Natural killer cell treated with Interleukin-12 subunit alpha and Interleukin-12 subunit beta and Interleukin-15 and Interleukin-18, amount 100 ng/mL, for 72 hours (primary cell): ENCODE measurements around the gene NMRK2. TPM values are rescaled to one million over a fixed set of nuclear protein-coding genes. Genes with fewer than 3 reads are reported as not detected.
"Not testable (repeated sequence)": the region's sequence is repeated elsewhere in the genome, so short reads cannot be mapped to it uniquely, and the experiment has no call there.

ENCODE experiments used
- ATAC-seq, 2 donors: fragments of 150-1000 bp; cut with Tn5 transposase in 1 of 2; sonication (Bioruptor Pico), chemical (Tn5 transposase) in 1 of 2; 2 replicates each; pipeline ENCODE4 v1.10.0; 2021
- DNase-seq: peaks from one replicate; pipeline ENCODE4 v3.0.0; 2022; ENCODE audit warnings: low spot score
- H3K27ac Mint-ChIP-seq, 2 donors: 1 replicate in 1 of 2; 2 replicates in 1 of 2; pipeline ENCODE4 v1.8.0; 2022; ENCODE audit warnings: mixed read lengths in 2 of 2, mild to moderate bottlenecking in 1 of 2, moderate library complexity in 1 of 2
- H3K27me3 Mint-ChIP-seq, 2 donors: 1 replicate in 1 of 2; 2 replicates in 1 of 2; pipeline ENCODE4 v1.8.0; 2022; ENCODE audit warnings: mixed read lengths in 2 of 2
- H3K36me3 Mint-ChIP-seq: one replicate; pipeline ENCODE4 v1.8.0; 2022; ENCODE audit warnings: mixed read lengths
- H3K4me1 Mint-ChIP-seq, 2 donors: 1 replicate in 1 of 2; 2 replicates in 1 of 2; pipeline ENCODE4 v1.8.0; 2022; ENCODE audit warnings: low read depth in 2 of 2, mixed read lengths in 2 of 2, mild to moderate bottlenecking in 1 of 2
- H3K4me3 Mint-ChIP-seq: one replicate; pipeline ENCODE4 v1.8.0; 2022; ENCODE audit warnings: mixed read lengths
- H3K9me3 Mint-ChIP-seq: 2 replicates; pipeline ENCODE4 v1.8.0; 2022; ENCODE audit warnings: mixed read lengths
- total RNA-seq, 2 donors: library from RNA; stranded (reverse); gene quantifications; one replicate each; pipeline ENCODE4 v1.2.3, GENCODE V29; 2022

NMRK2 gene
- total RNA-seq, 2 donors from 2014 or later: not detected

- H3K4me1 Mint-ChIP-seq: no peaks in the 10 kb centered on the region
- H3K9me3 Mint-ChIP-seq: no peaks in the 10 kb centered on the region
- DNase-seq (no peak), ATAC-seq (no peak)
- no peak overlapping the region for H3K4me3 Mint-ChIP-seq
- no peak overlapping the region for H3K27ac Mint-ChIP-seq
- H3K36me3 Mint-ChIP-seq: no peaks in the 10 kb centered on the region
- no peaks in the 10 kb centered on the region for H3K27me3 Mint-ChIP-seq
Observed at GRCh38 chr19:3910105-3910504, 22.8 kb upstream of the NMRK2 start.

- Mint-ChIP-seq H3K36me3 (no peaks in the 10 kb centered on the region), H3K27ac (no peak overlapping the region), H3K27me3 (peaks cover 0 to 4% of the 10 kb centered on the region in 2 donors), H3K4me1 (no peaks in the 10 kb centered on the region), H3K9me3 (no peaks in the 10 kb centered on the region), H3K4me3 (no peak overlapping the region)
- DNase-seq (no peak), ATAC-seq (no peak)
Observed at GRCh38 chr19:3914199-3914598, 18.7 kb upstream of the NMRK2 start.

GRCh38 chr19:3916033-3916432 lies 16.8 kb upstream of the NMRK2 start:
- H3K4me3 Mint-ChIP-seq: no peak overlapping the region
- DNase-seq (no peak), ATAC-seq (no peak)
- peaks cover 0 to 4% of the 10 kb centered on the region in 2 donors for H3K27me3 Mint-ChIP-seq
- H3K27ac Mint-ChIP-seq: no peak overlapping the region
- H3K4me1 Mint-ChIP-seq: no peaks in the 10 kb centered on the region
- no peaks in the 10 kb centered on the region for H3K9me3 Mint-ChIP-seq
- no peaks in the 10 kb centered on the region for H3K36me3 Mint-ChIP-seq

- DNase-seq (no peak), ATAC-seq (no peak)
- Mint-ChIP-seq H3K27ac (no peak overlapping the region), H3K27me3 (peaks cover 9 to 11% of the 10 kb centered on the region in 2 donors), H3K4me3 (no peak overlapping the region), H3K36me3 (peaks cover 6% of the 10 kb centered on the region), H3K9me3 (peaks cover 6% of the 10 kb centered on the region), H3K4me1 (no peaks in the 10 kb centered on the region)
Observed at GRCh38 chr19:3919793-3920192, 13.1 kb upstream of the NMRK2 start.

- Mint-ChIP-seq H3K4me3 (no peak overlapping the region), H3K36me3 (peaks cover 6% of the 10 kb centered on the region), H3K27me3 (peaks cover 5 to 11% of the 10 kb centered on the region in 2 donors), H3K27ac (no peak overlapping the region), H3K4me1 (no peaks in the 10 kb centered on the region), H3K9me3 (peaks cover 6% of the 10 kb centered on the region)
- ATAC-seq (no peak), DNase-seq (no peak)
Observed at GRCh38 chr19:3923096-3923758, 9.6 kb upstream of the NMRK2 start.

GRCh38 chr19:3923912-3924311 lies 9.0 kb upstream of the NMRK2 start:
- peaks cover 6% of the 10 kb centered on the region for H3K36me3 Mint-ChIP-seq
- no peak overlapping the region for H3K4me3 Mint-ChIP-seq
- no peak overlapping the region for H3K27ac Mint-ChIP-seq
- H3K27me3 Mint-ChIP-seq: peaks cover 5 to 11% of the 10 kb centered on the region in 2 donors
- ATAC-seq: no peak
- no peaks in the 10 kb centered on the region for H3K4me1 Mint-ChIP-seq
- no peak for DNase-seq
- peaks cover 6% of the 10 kb centered on the region for H3K9me3 Mint-ChIP-seq

- ATAC-seq (no peak), DNase-seq (no peak)
- no peak overlapping the region for H3K4me3 Mint-ChIP-seq
- H3K36me3 Mint-ChIP-seq: no peaks in the 10 kb centered on the region
- no peak overlapping the region for H3K27ac Mint-ChIP-seq
- H3K9me3 Mint-ChIP-seq: no peaks in the 10 kb centered on the region
- peaks cover 0 to 8% of the 10 kb centered on the region in 2 donors for H3K27me3 Mint-ChIP-seq
- H3K4me1 Mint-ChIP-seq: no peaks in the 10 kb centered on the region
Observed at GRCh38 chr19:3931041-3931440, 1.8 kb upstream of the NMRK2 start.

GRCh38 chr19:3936506-3937442 lies 3.9 kb downstream of the NMRK2 start:
- Mint-ChIP-seq H3K27me3 (peaks cover 0 to 2% of the 10 kb centered on the region in 2 donors), H3K27ac (no peak overlapping the region), H3K36me3 (no peaks in the 10 kb centered on the region), H3K4me1 (no peaks in the 10 kb centered on the region), H3K9me3 (no peaks in the 10 kb centered on the region), H3K4me3 (no peak overlapping the region)
- ATAC-seq (no peak), DNase-seq (no peak)

- H3K36me3 Mint-ChIP-seq, H3K27me3 Mint-ChIP-seq, H3K9me3 Mint-ChIP-seq, H3K4me1 Mint-ChIP-seq, DNase-seq, H3K27ac Mint-ChIP-seq, H3K4me3 Mint-ChIP-seq, ATAC-seq: not testable (repeated sequence)
Observed at GRCh38 chr19:3938300-3938950, 5.6 kb downstream of the NMRK2 start.

- ATAC-seq (no peak), DNase-seq (no peak)
- Mint-ChIP-seq H3K27ac (no peak overlapping the region), H3K4me1 (peaks cover 4 to 8% of the 10 kb centered on the region in 2 donors), H3K27me3 (no peaks in the 10 kb centered on the region), H3K4me3 (no peak overlapping the region), H3K36me3 (no peaks in the 10 kb centered on the region), H3K9me3 (no peaks in the 10 kb centered on the region)
Observed at GRCh38 chr19:3942790-3943409, 10.0 kb downstream of the NMRK2 start.

GRCh38 chr19:3944018-3944721 lies 11.3 kb downstream of the NMRK2 start:
- Mint-ChIP-seq H3K4me1 (peaks cover 4 to 8% of the 10 kb centered on the region in 2 donors), H3K27me3 (no peaks in the 10 kb centered on the region), H3K27ac (peak overlapping the region in 1 of 2 donors; percentile 44), H3K36me3 (no peaks in the 10 kb centered on the region), H3K9me3 (no peaks in the 10 kb centered on the region), H3K4me3 (no peak overlapping the region)
- DNase-seq (no peak), ATAC-seq (no peak)

- H3K4me3 Mint-ChIP-seq: no peak overlapping the region
- peaks cover 5 to 8% of the 10 kb centered on the region in 2 donors for H3K4me1 Mint-ChIP-seq
- no peak overlapping the region for H3K27ac Mint-ChIP-seq
- ATAC-seq: no peak
- H3K36me3 Mint-ChIP-seq: no peaks in the 10 kb centered on the region
- DNase-seq: no peak
- no peaks in the 10 kb centered on the region for H3K9me3 Mint-ChIP-seq
- H3K27me3 Mint-ChIP-seq: no peaks in the 10 kb centered on the region
Observed at GRCh38 chr19:3945838-3946237, 13.0 kb downstream of the NMRK2 start.

GRCh38 chr19:3947316-3947933 lies 14.6 kb downstream of the NMRK2 start:
- H3K4me3 Mint-ChIP-seq, H3K36me3 Mint-ChIP-seq, DNase-seq, ATAC-seq, H3K27me3 Mint-ChIP-seq, H3K9me3 Mint-ChIP-seq, H3K27ac Mint-ChIP-seq: not testable (repeated sequence)
- H3K4me1 Mint-ChIP-seq: peaks cover 11 to 16% of the 10 kb centered on the region in 2 donors
